GM18520 (cell line): ENCODE measurements around the gene ATP2B3.

Experiments used
- ATAC-seq: cut with Tn5 transposase; IDR thresholded peaks from one replicate; pipeline ENCODE4 v1.9.1; 2021; ENCODE audit not compliant: unreplicated experiment

Gene ATP2B3

DNA sequence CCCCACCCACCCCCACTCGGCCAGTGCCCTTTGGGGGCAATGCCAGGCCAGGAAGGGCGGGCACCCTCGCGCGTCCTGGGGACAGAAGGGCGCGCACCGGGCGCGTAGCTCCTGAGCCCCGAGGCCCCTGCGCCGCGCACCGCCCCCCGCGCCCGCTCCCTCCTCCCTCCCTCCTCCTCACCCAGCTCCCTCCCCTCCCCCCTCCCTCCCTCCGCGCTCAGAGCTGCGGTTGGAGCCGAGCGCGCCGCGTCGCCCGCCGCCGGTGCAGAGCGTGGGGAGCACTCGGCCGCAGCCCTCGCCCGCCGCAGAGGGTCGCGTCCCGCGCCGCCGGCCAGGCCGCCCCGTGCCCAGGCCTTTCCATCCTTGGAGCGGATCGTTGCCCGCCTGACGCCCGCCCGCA is at the start of gene ATP2B3:
TSS of gene ATP2B3 (plus strand) at position 220 of the 400 bp plus-strand sequence. CDS start 18,606 bp downstream, outside the sequence.
- ATAC-seq = no peak

- no peak for ATAC-seq
These were observed 49.3 kb upstream of the ATP2B3 start for GRCh38 chrX:153468008-153468580.

DNA sequence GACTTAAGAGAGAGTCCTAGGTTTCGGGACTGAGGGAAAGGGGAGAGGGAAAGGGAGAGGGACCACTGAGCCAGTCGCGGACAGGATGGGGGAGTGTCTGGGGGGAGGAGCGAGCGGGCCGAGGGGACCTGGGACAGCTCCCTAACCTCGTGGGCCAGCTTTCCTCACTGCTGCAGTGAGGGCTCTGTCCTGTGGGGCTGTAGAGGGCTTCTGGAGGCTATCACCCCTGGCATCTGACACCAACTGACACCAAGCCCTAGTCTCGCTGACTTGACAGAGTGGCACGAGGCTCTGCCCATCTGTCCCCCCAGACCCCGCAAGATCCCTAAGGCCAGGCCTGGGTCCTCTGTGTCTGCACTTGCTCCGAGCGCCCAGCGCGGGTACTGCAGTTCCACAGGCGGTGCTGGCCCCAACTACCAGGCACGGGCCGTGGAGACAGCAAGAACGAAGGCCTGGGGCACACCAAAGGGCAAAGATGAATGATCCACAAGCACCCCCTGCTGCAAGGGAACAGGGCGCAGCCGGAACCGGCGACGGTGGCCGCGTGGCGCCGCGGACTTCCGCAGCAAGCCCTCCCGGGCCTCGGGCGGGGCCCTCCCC is 47.5 kb upstream of the ATP2B3 start:
- ATAC-seq = peak; percentile 28

DNA sequence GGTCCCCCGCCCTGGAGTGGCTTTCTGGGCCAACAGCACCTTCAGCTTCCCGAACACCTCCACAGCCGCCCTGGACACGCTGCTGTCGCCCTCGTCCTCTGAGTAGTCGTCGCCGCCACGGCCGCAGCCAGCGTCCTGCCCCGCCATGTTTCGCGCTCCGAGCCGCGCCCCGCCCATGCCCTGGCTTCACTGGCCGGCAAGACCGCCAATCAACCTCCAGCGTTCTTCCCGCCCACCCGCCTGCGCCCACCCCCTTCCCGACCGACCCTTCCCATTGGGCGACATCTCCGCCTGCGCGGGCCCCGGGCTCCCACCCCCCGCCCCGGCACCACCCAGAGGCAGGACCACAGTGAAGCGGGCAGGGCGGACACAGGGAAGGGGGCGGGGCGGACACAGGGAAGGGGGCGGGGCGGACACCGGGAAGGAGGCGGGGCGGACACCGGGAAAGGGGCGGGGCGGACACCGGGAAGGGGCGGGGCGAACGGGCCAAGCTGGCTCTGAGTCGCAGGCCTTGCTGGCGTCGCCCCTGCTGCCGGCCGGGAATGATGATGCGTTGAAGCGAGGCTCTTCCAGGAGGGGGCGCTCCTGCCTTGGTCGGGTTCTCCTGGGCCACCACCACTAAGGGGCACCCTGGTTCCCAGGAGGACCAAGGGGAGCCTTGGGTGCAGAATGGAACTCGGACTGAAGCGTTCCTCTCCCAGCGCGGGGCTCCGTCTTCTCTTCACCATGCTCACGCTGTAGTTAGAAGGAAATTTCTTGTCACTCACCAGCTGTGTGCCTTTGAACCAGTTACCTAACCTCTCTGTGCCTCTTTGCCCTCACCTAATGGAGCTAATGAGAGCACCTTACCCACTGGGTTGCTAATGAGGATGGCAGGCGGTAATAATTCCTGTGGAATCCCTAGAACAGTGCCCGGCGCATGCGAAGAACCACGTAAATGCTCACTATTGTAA is 46.8 kb upstream of the ATP2B3 start, which contains the start of gene HAUS7:
TSS of gene HAUS7 (minus strand) at position 166 of the 953 bp plus-strand sequence. CDS start at position 147, 19 bp downstream.
- ATAC-seq = peak; percentile 55

DNA sequence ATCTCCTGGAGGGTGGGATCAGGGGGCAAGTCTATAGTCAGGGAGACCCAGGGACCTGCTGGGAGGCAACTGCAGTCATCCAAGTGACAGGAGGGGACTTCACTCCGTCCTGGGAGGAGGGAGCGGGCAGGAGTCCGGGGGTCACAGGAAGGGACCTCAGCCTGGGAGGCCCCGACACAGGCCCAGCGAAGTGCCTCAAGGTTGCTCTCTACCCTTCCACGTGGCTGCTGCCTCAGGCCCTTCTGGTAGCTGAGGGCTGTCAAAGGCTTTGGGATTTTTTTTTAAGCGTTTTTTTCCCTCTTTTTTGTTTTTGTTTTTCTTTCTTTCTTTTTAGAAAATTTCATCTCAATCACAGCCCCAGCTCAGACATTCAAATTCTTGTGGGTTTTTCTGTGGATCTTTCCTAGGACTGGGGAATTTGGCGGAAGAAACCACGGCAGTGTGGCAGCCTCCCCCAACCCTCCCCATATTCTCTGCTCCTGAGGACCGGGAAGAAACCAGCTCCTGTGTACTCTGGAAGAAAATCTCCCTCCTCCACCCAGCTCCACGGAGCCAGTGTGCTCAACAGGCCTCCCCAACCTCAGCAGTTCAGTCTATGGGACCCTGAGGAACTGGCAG is 45.7 kb upstream of the ATP2B3 start:
- ATAC-seq = no peak

GRCh38 chrX:153473126-153473525 is 44.3 kb upstream of the ATP2B3 start:
- ATAC-seq = no peak

- ATAC-seq = no peak
These were observed 43.2 kb upstream of the ATP2B3 start for GRCh38 chrX:153474266-153474665.

DNA sequence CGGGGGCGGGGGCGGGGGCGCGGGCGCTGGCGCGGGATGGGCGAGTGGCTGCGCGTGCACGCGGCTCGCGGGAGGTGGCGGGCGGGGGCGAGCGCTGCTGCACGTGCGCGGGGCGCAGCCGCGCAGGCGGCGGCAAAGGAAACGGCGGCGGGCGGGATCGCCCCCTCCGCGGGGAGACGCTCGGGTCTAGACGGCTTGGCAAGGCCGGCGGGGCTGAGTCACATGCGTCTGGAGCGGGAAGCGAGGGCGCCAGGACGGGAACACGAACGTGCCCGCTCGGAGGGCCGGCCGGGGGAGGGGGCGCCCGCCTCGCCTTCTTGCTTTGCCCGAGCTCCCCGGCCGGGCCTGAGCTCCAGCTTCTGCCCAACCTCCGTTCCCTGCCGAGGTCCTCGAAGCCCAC is 42.7 kb upstream of the ATP2B3 start:
- no peak for ATAC-seq

DNA sequence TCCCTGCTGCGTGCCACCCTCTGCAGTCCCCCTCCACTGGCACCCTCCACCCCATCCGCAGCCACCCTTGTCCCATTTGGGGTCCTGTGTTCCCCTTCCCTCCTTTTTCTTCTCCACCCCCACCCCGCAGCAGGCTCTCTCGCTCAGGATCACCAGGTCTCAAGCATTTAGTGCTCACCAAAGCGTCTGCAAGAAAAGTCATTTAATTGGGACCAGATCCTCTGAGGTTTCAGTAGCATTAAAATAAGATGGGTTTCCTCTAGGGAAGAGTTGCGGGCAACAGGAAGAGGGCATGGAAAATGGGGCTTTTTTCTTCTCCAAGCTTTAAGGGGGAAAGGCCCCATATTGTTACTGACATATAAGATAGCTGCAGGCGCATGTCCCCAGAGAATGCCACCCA is 42.2 kb upstream of the ATP2B3 start:
- ATAC-seq = no peak

GRCh38 chrX:153475751-153476281 is 41.6 kb upstream of the ATP2B3 start:
- no peak for ATAC-seq

DNA sequence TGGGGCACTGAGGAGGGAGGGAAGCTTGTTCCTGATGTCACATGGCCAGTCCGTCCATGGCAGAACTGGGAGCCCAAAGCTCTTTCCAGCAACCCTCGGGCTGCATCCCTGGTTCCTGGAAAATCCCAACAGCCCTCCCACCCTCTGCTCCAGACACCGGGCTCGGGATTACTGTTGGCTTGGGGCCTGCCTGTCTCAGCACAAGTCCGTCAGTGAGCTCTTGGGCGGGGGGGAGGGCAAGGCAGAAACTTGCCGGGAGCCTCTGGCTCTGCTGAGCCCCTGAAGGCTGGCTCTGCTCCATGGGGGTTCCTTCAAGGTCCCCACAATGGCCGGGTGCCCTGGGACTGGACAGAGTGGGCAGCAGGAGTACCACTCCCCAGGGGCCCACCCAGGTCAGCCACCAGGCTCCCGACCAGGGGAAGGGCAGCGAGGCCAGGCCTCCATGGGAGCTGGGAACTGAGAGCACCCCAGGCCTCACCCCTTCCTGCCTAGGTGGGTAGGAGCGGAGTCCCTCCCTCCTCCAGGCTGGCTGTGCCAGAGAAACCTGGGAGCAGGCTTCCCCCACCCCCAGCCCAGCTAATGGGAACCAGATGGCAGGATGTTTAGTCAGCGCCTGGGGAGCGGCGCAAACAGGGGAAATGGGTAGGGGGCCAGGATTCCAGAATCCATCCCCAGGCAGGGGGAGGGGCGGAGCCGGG is 40.6 kb upstream of the ATP2B3 start:
- ATAC-seq = no peak

DNA sequence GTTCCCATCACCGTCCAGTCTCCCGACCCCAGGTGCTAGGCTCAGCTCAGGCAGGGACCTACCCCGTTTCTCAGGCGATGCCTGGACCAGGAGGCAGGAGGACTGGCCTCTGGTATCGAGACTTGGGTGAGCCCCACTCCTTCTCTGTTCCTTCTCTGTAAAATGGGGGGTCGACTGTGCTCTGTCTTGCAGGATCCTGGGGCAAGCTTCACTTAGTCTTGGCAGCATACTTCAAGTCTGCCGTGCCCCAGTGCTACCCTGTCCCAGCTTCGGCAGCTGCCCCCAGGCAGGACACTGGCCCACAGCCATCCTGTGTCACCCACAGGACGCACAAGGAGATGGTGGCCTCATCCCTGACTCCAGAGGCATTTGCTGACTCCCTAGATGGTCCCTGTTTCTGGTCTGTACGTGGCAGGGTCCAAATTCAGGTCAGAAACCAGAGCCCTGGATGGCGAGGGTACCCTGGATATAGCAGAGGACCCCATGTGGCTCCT is 40.0 kb upstream of the ATP2B3 start:
- ATAC-seq = no peak

- no peak for ATAC-seq
These were observed 39.5 kb upstream of the ATP2B3 start for GRCh38 chrX:153477901-153478300.

DNA sequence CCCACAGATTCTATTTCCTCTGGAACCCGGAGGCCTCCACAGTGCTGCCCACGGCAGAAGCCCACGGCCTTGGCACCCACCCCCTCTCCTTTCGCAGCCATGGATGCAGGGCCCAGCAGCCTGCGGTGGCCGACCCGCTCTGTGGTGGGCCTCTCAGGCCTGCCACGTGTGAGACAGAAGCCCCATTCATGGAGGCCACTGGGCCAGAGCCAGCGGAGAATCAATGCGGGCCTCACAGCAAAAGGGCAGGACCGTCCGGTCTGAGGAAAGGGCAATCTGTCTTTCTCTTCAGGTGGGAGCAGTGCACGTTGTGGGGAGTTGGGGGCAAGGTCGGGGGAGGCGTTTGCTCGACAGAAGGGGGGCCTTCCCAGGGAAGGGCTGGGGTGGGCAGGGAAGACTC is 38.7 kb upstream of the ATP2B3 start:
- ATAC-seq = no peak

DNA sequence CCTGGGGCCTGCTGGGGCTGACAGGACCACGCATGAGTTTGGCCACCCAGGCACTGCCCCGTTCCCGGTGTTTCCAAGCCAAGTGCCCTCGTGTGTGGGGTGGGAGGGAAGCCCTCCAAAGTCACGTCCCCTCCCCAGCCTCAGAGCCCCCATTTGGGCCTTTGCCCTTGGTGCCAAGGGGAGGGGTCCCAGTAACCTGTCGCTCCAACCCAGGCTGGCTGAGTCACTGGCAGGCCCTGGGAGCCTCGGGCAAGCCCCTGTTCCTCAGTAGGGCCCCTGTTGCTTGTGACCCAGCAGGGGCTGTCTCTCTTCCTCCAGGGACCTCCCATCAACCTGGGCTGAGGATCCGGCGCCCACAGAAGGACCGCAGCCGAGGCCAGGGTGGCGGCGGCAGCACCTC is 36.4 kb upstream of the ATP2B3 start:
- ATAC-seq = no peak

DNA sequence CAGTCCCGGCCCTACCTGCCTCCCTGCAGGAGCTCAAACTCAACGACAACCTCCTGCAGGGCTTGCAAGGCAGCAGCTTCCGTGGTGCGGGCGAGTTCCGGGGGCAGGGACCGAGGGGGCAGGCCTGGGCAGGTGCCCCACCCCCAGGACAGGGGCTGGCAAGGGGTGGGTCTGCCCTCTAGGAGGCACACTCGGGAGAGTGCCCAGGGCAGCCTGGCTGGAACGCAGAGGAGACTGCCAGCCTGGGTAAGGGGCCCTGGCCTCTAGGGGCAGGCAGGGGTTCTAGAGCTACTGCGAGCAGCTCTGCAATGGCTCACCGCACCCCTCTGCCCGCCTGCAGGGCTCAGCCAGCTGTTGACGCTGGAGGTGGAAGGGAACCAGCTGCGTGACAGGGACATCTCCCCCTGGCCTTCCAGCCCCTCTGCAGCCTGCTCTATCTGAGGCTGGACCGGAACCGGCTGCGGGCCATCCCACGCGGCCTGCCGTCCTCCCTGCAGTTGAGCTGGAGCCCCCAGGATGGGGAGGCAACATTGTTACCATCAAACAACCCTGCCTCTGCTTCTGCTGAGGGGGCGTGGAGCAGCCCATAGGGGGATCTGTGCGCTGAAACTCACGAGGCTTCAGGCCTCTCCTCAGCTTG is 34.9 kb upstream of the ATP2B3 start:
- no peak for ATAC-seq

- no peak for ATAC-seq
These were observed 31.9 kb upstream of the ATP2B3 start for GRCh38 chrX:153485396-153486080.

GRCh38 chrX:153486171-153486570 is 31.3 kb upstream of the ATP2B3 start:
- no peak for ATAC-seq

- ATAC-seq = no peak
These were observed 29.8 kb upstream of the ATP2B3 start for GRCh38 chrX:153487590-153488071.
